Measurements from ENCODE around the gene ATP10B.
"Not testable (repeated sequence)": the region's sequence is repeated elsewhere in the genome, so short reads cannot be mapped to it uniquely, and the experiment has no call there.

The ATP10B gene

GRCh38 chr5:160852049-160852448 is at the start of gene ATP10B:
ATP10B (minus strand) TSS chr5:160852211; CDS start chr5:160688074, 164,137 bp downstream.
- peak in 1 of 2 experiments; percentile 21 for DNase-seq

- DNase-seq: no peak
Observed at GRCh38 chr5:160901656-160902055, 49.6 kb upstream of the ATP10B start.

DNA sequence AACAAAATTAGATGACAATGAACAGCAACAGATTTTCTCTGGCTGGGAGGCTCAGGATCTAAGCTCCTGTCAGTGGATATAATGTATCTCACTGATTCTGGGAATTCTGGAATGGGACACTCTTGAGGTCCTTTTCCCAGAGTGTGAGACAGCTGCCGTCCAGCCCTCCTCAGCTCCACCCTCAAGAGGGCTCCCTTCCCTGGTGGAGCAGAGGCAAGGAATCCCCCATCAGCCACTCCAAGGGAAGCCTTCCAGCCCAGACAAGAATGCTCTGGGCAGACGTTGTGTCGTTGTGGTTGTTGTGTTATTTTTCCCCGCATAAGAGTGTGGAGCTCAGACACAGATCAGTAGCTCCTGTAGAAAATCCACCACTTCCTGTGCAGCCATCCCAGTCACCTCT is 47.7 kb upstream of the ATP10B start:
- DNase-seq: peak in 1 of 2 experiments; percentile 22

DNA sequence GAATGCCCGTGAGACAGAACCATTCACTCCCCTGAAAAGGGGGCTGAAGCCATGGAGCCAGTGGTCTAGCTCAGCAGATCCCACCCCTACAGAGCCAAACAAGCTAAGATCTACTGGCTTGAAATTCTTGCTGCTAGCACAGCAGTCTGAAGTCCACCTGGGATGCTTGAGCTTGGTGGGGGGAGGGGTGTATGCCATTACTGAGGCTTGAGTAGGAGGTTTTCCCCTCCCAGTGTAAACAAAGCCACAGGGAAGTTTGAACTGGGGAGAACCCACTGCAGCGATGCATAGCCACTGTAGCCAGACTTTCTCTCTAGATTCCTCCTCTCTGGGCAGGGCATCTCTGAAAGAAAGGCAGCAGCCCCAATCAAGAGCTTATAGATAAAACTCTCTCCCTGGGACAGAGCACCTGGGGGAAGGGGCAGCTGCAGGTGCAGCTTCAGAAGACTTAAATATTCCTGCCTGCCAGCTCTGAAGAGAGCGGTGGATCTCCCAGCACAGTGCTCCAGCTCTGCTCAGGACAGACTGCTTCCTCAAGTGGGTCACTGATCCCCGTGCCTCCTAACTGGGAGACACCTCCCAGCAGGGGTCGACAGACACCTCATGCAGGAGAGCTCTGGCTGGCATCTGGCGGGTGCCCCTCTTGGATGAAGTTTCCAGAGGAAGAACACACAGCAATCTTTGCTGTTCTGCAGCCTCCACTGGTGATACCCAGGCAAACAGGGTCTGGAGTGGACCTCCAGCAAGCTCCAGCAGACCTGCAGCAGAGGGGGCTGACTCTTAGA is 41.4 kb upstream of the ATP10B start:
- DNase-seq: not testable (repeated sequence)

GRCh38 chr5:160887780-160888179 is 35.8 kb upstream of the ATP10B start:
- no peak for DNase-seq

DNA sequence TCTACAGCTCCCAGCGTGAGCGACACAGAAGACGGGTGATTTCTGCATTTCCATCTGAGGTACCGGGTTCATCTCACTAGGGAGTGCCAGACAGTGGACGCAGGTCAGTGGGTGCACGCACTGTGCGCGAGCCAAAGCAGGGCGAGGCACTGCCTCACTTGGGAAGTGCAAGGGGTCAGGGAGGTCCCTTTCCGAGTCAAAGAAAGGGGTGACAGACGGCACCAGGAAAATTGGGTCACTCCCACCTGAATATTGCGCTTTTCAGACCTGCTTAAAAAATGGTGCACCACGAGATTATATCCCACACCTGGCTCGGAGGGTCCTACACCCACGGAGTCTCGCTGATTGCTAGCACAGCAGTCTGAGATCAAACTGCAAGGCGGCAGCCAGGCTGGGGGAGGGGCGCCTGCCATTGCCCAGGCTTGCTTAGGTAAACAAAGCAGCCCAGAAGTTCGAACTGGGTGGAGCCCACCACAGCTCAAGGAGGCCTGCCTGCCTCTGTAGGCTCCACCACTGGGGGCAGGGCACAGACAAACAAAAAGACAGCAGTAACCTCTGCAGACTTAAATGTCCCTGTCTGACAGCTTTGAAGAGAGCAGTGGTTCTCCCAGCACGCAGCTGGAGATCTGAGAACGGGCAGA is 21.7 kb upstream of the ATP10B start:
- not testable (repeated sequence) for DNase-seq

GRCh38 chr5:160869989-160870521 is 18.0 kb upstream of the ATP10B start:
- peak in 1 of 2 experiments; percentile 17 for DNase-seq

DNA sequence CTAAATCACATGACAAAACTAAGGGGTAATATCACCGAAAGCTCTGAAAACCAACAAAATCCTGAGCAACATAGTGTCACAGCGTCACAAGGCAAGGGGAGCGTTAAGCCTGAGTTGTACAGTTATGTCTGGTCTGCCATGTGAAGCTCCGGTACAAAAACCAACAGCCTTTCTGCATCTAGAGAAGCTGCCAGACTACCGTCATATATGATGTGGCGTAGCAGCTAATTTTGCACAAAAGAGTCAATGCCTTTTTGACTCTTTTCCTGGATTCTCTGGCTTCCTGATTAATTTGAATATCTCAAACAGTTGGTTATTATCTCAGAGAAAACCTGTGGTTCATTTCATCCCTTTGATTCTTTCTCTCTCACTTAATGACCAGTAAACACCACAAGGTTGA is 16.0 kb upstream of the ATP10B start:
- DNase-seq: no peak

- no peak for DNase-seq
Observed at GRCh38 chr5:160851451-160851850, 560 bp downstream of the ATP10B start.

GRCh38 chr5:160850421-160850820 is 1.6 kb downstream of the ATP10B start:
- peak; percentile 8 to 85 for DNase-seq

- no peak for DNase-seq
Observed at GRCh38 chr5:160847526-160848085, 4.4 kb downstream of the ATP10B start.

DNA sequence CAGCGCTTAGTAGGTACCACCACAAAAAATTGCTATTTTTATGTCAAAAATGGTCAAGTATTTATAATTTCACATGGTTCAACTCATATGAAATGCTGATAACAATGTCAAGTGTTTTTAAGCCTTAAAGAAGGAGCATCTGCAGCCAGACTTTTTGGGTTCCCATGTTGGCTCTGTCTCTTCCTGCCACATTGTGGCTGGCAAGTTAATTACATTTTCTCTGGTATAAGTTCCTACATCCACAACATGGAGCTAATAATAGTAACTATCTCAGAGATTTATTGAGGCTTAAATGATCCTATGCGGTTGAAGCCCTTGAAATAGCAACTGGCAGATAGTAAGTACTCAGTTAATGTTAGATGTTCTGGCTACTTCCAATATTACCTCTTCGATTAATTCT is 5.4 kb downstream of the ATP10B start:
- DNase-seq: no peak

- DNase-seq: no peak
Observed at GRCh38 chr5:160844177-160844576, 7.8 kb downstream of the ATP10B start.

DNA sequence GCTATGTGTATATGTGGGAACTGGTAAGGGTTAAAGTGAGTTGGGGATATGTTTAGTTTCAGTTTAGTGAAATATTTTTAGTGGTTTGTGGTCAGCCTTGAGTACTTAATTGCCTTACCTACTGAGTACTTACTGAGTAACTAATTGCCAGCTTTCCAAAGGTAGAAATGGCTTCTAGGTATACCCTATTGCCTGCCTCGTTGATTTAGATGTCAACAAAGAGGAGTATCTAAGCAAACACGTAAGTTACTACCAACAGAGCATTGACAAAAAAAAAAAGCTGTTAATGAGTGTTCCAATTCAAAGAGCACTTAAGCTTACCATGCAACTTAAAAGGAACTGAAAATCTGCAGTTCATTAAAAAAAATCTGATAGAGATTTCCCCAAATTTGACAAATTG is 8.8 kb downstream of the ATP10B start:
- no peak for DNase-seq

DNA sequence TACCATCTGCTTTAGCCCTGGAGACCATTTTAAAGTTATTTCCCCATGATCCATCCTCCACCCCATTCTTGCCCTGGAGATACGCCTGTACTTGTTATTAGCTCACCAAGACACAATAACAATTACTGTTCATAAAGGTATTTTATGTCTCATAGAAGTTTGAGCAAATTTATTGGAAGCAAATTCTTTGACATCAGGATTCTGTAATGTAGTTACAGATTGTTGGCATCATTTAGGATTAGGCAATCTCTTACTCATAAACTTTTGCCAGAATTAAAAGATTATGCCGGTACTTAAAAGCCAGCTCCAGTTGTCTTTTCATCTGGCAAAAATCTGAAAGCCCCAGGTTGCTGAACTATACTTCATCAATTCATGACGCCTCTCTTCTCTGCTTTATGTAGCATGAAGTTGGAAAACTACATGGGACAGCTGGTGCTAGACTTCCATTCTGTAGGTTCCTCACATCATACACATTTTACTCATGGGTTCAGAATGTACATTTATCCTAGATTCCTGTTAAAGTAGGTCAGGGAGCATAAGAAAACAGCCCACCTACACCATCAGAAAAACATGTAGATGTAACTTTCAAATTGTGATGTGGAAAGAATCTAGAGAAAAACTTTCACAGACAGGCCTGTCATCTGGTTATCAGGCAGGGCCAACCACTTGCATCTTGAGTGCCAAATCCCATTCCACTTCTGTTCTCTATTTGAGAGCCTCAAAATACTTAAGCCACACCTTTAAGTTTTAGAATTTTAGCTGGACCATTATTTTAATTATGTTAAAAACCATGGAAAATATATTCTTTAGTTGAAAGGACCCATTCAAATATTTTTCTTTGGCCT is 14.0 kb downstream of the ATP10B start:
- DNase-seq: peak; percentile 33 to 57

DNA sequence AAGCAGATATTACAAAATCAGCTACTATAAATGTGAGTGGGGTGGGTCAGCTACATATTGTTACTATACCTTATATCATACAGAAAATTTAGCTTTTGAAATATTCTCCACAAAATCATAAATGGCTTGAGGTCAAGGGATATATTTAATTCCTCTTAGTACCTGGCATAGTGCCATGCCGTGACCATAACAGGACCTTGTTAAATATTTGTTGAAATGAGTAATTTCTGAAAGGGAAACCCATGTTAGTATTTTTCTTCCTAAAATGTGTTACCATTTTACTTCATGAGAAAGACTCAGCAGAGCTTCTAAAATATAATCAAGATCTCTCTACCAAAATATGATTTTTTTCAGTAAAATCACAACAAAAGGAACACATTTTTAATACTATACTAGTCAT is 14.8 kb downstream of the ATP10B start:
- no peak for DNase-seq

- DNase-seq: no peak
Observed at GRCh38 chr5:160835818-160836528, 16.0 kb downstream of the ATP10B start.

GRCh38 chr5:160835376-160835775 is 16.6 kb downstream of the ATP10B start:
- DNase-seq: no peak

GRCh38 chr5:160833806-160834205 is 18.2 kb downstream of the ATP10B start:
- no peak for DNase-seq

DNA sequence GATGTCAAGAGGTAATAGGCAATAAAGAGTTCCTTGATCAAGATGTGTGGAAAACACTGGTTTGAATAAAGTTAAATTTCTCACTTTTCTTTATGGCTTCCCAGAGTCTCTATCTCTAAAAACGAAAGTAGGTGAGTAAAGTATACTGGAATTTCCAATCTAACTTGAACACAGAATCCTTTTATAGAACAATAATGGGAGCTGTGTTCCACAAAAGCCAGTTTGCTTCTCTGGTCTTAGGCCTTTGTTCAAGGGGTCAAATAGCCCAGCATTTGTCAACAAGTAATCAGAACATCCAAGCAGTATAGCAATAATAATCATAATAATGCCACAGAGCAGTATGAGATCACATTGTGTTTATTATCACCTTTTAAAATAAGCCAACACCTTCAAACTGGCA is 20.2 kb downstream of the ATP10B start:
- DNase-seq: no peak

DNA sequence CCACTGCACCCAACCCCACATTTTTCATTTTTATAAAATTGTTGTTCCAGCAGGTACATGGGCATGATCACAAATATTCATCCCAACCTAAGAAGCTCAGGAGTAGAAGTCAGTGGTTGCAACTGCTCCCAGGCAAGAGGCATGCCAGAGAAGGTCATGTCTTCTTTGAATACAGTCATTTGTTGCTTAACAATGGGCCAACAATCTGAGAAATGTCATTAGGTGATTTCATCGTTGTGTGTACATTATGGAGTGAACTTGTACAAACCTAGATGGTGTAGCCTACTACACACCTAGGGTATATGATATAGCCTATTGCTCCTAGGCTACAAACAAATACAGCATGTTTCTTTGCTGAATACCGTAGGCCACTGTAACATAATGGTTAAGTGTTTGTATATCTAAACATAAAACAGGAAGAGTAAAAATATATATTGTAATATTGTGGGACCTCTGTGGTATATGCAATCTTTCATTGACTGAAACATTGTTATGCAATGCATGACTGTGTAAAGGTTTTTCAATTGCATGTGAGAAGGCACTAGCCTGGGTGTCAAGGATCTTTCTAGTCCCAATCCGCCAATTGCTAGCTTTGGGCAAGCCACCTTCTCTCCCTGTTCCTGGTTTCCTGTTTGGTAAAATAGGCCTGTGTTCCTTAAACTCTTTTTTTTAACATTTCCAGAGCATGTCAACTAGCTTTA is 27.6 kb downstream of the ATP10B start:
- DNase-seq: no peak

DNA sequence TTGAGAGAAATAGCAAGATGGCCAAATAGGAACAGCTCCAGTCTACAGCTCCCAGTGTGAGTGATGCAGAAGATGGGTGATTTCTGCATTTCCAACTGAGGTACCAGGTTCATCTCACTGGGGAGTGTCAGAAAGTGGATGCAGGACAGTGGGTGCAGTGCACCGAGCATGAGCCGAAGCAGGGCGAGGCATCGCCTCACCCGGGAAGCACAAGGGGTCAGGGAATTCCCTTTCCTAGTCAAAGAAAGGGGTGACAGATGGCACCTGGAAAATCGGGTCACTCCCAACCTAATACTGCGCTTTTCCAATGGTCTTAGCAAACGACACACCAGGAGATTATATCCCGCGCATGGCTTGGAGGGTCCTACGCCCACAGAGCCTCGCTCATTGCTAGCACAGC is 39.0 kb downstream of the ATP10B start:
- DNase-seq: not testable (repeated sequence)
